ENCODE results near the gene BMERB1.

DNA sequence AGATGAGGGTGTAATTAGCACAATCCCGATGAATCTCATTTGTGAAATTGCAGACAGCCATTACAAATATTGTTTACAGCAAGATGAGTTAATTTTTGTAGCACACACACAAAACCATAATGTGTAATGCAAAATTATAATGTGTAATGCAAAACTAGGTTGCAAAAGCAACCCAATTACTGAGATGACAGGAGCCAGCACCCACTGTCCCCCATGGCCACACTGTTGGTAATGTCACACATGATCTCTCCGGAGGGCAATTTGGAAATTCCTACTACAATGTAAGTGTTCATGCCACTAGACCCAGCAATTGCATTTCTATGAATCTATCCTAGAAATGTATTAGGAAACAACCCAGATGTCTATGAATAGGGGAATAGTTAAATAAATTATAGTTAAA, 131.7 kb downstream of the BMERB1 start:
- TF ChIP-seq GATA3 (IDR thresholded peaks at IDR 0.05; ENCODE audit: low read depth, low read length) = no peak
- TF ChIP-seq GATA2 (IDR thresholded peaks at IDR 0.05; ENCODE audit: low read depth, low read length) = no peak

Measured in SH-SY5Y (cell line).